DMS114 treated with DMSO at 0.1 percent for 48 hours (cell line): ENCODE measurements around the gene LIPC.

Experiments used
- DNase-seq: peaks from one replicate; lab custom pipeline; 2025; ENCODE audit not compliant: unreplicated experiment; lab: John Stamatoyannopoulos, UW

Gene LIPC

DNA sequence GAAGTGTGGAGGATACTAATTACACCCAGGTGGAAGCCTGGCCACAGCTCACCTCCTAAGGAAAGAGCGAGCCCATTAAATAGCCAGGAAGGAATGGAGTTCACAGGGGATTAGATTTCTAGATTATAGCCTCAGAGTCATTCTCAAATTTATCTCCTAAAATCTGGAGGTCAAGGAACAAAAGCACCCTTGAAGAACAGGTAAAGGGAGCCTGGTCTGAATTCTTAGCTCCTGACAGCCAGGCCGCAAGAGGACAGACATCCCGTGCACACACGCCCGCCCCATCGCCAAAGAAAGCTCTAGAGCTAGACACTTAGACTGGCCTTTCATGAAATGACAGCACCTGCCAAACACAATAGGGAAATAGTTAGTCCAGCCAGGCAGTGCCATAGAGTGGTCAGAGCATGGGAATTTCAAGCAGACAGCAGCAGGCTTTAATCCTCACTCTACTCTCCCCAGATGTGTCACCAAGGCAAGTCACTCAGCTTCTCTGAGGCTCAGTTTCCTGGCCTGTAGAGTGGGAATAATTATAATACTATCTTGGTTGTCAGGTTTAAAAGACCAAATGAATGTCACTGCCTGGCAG is 59.2 kb downstream of the LIPC start:
- no peak for DNase-seq

DNA sequence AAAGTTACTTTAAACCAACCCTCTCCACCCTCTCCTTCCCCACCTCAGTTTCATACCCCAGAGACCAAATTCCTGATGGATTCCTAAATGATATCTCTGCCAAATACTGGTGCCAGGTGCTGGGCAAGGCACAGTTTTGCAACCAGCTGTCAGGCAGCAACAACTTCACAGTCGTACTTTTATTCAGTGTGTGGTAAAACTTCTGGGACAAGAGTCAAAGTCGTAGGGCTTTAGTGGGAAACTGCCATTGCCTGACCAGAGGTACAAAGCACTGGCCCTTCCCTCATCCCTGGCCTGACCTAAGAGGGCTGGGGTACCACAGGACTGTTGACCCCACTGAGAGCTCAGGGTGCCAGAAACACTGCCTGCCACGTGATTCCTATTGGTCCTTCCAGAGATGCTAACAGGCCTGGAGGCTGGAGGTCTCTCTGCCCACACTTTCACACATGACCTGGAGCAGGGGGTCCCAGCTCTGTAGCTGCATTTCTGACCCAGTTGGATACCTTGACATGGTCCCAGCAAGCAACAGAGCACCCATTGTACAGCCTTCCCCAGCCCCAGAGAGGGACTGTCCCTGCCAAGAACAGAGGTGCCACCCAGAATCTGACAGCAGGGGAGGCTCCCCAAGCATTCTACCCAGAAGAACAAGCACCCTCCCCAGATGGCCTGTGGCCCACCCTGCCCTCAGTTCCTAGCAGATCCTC is 59.9 kb downstream of the LIPC start:
- no peak for DNase-seq

DNA sequence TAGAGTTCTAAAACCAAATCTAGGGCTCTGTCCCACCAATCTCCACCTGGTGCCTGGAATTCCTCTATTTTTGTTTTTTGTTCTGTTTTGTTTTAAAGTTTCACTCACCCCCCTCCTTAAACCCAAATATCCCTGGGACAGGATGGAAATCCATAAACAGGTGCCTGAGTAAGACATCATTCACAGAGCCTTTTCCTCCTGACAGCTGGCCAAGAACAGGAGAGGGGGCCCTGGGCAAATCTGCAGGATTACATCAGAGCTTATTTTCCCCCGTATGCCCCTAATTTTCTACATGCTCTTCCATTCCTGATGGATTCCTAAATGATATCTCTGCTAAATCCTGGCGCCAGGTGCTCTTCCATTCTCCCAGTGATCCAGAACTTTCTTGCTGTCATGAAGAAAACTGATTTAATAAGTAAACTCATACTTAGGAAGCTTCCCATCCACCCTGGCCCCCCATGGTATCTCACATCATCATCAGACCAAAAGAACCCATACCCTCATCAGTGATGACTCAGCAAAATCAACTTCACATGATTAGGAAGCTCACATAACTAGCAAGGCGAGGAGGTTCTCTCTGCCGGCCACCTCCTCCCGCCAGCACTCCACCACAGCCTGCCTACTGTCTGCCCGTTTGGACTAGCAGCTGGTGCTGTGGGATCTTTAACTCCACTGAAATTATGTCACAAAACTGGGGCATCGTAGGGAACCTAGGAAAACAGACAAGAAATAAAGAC is 61.0 kb downstream of the LIPC start:
- no peak for DNase-seq

DNA sequence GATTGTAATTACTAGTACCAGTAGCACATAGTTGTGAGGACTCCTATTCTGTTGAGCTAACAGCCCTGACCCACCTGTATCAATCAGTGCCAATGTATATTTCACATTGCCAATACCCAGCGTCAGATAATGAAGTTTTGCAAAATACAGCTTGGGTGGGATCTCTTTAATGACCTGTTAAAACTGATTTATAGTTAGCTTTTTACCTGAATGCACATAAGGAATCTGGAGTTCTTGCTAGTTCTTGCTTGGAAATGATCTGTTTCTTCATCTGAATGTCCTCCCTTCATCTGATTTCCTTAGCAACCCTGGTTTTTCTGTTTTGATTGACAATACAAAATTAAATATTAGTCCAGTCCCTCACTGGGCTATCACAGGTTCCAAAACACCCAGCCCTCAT is 62.8 kb downstream of the LIPC start:
- DNase-seq = no peak

DNA sequence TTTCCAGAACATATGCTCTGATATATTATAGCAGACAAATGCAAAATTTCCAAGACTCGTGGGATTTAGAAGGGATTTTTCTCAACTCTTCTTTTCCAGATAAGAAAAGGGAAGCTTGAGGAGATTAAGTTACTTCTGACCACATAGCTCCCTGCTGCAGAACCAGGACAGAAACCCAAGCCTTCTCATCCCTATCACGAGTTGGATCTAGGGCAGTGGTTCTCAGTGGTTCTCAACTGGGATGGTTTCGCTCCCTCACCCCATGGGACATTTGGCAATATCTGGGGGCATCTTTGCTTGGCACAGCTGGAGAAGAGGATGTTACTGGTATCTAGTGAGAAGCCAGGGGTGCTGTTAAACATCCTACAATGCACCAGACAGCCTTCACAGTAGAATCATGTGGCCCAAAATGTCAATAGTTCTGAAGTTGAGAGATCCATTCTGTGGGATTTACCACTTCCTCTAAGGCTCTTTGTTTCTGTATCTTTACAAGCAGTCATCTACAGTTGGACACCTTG is 64.2 kb downstream of the LIPC start:
- no peak for DNase-seq

DNA sequence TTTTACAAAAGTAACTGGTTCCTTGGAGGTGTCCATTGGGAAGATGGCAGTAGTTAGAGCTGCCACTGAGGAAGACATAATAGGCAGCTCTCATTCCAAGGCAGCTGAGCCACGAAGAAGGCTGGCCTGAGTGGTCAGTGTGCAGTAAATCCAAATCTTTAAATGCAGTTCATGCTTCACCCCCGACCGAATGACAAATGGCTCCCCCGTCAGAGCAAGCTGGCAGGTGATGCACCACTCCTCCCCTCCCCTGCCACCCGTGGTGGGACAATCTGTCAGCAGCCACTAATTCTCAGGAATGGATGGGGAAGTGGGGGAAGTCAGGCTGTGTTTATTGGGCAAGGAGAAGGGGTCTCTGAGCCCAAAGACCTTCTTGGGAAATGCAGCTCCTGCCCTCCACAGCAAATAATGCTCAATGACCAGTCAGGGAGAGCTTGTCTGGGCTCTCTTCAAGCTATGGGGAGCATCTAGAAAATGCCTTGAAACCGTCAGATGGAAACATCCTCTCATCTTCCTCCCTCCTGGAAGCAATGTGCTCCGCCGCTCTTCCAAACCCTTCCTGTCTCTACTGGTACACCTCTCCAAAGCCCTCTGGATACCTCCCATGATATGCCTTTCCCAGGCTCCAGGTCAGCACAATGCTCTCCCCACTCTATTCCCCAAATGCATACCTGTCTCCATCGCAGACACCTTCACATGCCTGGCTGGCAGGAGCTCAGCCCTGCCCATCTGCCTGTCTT is 65.4 kb downstream of the LIPC start:
- DNase-seq = no peak

DNA sequence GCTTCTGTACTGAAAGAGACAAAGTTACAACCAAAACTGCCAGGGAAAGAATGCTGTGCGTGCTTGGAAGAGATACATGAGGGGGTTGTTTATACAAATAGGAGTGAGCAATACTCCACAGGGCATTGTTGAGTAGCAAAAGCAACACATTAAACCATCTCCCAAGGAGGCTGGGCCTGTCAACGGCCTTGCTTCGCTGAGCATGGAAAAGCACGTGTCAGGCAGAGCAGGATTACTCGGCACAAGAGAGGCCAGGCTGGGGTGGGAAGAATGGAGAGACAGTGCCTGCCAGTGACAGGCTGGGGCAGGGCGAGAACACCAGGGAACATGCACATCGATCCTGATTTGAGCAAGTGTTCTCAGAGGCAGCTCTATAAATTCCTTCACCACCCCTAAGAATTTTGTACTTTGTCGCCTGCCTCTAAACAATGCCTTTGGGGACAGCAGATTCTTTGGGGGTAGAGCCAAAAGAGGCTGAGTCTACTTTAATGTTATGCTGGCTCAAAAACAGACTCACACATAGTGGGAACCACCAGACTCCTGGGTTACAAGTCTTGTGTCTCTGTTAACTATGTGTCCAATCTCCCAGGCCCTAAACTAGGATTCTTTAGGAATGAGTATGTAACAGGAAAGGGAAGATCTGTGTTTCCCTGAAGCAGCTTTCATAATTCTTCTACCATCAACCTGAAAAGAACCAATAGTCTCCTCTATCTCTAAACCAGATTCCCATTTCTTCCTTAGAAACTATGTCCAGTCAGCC is 67.2 kb downstream of the LIPC start:
- DNase-seq = no peak

DNA sequence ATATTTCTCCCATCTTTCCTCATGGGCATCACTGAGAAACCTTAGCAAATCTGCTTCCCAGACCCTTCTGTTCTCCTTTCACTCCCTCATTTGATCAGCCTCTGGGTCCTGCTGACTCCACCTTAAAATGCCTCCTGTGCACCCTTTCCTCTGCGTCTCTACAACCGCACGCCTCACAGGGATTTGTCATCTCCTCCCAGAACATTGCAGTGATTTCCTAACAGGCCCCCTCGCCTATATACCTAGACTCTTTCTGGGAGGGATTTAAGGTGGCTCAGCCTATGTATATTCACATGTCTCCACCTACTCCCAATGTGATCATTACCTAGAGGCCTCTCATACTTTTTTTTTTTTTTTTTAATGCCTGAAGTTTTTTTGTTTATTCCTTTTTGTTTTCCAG is 69.2 kb downstream of the LIPC start:
- no peak for DNase-seq

DNA sequence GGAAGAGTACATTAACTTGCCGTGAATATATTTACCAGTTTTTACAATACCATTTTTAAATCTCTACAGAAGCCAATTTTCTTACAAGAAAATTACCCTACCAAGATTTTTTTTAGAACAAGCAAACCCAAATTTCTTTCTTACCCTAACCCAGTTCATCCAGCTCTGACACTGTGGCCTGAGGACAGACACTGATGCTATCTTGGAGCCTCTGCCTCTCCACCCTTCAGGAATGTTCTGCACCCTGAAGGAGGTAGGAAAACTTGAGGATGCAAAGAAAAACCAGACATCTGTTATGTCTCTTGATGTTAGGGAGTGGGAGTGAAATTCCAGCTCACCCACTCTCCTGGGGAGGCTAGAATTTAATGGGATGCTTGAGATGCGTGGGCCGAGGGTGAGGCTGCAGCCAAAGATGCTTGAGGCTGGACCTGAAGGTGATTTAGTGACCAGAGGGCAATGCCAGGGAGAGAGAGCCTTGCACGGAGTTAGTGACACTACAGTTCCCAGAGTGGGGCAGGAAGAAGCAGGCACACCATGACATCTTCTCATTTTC is 69.9 kb downstream of the LIPC start:
- no peak for DNase-seq

DNA sequence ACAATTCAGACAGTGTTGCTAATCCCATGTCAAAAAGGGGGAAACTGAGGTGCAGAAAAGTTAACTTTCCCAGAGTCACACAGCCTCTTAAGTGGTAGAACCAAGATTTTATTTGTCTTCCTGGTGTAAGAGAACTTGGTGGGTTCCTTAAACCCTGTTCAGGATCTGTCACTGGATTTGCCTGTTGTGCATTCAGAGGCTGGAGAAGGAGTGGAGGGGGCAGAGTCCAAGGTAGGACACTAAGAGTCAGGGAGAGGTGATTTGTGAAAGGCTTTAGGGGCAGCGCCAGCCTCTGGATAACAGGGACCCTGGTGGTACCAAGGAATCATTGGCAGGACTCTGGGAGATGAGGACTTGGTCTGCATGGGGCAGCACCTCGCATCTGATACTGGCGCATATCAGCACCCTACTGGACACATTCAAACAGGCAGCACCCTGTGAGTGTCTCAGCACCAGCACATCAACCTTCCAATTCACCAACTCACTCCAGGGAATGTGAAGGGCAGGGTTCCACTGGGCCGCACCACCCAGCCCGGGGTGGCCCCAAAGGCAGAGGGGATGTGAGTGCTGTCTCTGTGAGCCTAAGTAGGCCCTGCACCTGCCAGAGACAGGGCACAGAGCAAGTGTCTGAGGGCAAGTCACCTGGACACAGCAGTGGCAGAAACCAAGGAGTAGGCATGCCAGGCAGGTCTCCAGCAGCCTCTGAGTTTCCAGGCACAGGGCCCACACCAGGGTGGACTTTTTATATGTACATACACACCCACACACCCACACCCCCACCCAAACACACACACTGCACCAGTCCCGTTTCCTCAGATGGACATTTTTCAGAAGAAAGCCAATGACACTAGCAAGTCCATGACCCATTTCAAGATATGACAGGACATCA is 71.6 kb downstream of the LIPC start:
- DNase-seq = no peak

DNA sequence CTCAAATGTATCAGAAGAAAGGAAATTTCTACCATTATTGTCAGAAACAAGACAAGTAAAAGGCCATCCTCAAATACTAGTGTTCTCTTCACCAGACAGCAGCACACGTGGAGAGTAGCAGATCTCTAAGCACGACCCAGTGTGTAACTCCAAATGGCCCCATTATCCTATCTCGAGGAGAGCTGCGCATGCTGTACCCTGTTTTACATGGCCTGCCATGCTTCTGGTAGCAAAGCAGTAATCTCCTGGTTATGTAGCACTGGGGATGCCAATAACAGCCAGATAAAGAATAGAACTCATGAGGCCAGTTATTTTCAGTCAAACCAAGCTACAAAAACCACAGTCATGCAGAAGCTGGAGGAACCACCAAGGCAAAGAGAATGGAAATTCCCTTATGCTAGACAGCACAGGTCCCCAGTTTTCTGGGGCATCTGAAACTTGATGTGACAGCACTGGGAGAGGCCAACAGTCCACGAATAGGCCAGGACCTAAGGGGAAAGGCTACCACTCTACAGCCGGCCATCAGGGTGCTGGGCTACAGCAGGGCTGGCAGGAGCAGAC is 73.0 kb downstream of the LIPC start:
- DNase-seq = no peak

DNA sequence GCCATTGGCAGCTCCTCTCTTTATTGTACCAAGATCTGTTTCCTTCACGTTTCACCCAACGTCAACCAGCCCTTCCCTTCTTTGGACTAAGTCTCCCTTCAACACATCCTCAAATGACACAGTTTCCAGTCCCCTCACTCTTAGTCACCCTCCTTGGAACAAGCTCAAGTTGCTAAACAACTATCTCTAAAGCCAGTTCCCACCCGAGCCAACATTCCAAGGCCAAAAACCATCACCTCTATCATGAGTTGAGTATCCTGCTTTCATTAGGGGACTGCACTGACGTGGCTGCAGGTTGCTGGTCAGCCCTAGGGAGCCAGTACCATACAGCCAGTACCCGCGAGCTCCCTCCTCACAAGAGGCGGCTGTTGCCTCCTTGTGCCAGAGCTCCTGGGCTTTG is 73.8 kb downstream of the LIPC start:
- no peak for DNase-seq

DNA sequence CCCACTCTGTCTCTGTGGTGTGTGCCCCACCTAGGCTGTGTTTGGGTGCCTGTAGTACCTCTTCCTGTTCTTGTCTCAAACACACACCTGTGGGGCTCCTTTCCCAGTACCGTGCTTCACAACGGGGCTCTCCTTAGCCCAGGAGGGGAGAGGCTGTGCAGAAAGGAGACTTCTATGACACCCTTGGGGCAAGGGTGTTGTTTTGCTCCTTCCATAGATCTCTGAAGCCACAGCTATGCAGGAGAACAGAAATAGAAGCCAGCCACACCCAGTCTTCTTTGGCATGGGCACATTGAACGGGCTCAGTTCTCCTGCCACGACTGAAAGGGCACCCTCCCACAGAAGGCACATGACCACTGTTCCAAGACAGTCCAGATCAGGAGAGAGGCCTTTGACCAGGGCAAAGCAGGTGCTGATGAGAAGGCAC is 74.3 kb downstream of the LIPC start:
- no peak for DNase-seq

DNA sequence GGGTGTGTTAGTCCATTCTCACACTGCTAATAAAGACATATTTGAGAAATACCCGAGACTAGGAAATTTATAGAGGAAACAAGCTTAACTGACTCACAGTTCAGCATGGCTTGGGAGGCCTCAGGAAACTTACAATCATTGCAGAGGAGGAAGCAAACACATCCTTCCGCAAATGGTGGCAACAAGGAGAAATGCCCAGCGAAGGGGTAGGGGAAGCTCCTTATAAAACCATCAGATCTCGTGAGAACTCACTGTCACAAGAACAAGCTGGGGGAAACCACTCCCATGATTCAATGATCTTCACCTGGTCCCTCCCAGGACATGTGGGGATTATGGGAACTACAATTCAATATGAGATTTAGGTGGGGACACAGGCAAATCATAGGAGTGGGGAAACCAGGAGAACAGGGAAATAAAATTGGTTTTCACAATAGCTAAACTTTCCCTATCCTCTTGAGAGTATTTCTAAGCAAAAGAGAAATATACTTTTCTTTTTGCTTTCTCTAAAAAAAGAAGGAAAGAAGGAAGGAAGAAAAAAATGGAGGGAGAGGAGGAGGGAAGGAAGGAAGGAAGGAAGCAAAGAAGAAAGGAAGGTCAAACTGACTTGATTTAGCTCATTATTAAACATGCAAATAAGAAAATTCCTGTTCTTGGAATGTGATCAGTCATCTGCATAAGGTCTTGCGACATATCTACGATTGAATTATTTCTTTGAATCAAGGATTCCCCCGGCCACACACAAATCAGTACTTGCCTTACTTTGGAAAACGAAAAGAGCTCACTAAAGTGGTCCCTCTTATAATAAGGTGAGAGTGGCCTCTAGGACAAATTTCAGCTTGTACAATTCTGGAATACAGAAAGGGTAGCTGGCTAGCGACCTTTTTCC is 75.2 kb downstream of the LIPC start:
- DNase-seq = no peak

DNA sequence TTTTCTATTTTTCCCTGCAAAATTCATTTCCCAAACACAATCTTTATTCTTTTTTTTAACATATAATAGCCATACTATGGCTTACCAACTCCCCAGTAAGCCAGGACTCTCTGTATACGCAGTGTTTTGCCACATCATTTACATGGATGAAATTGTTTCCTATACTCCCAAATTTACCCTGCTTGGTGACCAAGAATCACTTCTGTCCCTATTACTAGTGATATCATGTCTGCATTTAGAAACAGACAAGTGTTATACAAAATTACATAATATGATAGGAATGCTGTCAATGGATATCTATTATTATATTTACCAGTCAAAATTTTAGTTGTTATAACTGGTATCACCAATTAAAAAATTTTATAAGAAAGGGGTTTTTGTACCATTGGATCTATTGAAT is 77.8 kb downstream of the LIPC start:
- no peak for DNase-seq

DNA sequence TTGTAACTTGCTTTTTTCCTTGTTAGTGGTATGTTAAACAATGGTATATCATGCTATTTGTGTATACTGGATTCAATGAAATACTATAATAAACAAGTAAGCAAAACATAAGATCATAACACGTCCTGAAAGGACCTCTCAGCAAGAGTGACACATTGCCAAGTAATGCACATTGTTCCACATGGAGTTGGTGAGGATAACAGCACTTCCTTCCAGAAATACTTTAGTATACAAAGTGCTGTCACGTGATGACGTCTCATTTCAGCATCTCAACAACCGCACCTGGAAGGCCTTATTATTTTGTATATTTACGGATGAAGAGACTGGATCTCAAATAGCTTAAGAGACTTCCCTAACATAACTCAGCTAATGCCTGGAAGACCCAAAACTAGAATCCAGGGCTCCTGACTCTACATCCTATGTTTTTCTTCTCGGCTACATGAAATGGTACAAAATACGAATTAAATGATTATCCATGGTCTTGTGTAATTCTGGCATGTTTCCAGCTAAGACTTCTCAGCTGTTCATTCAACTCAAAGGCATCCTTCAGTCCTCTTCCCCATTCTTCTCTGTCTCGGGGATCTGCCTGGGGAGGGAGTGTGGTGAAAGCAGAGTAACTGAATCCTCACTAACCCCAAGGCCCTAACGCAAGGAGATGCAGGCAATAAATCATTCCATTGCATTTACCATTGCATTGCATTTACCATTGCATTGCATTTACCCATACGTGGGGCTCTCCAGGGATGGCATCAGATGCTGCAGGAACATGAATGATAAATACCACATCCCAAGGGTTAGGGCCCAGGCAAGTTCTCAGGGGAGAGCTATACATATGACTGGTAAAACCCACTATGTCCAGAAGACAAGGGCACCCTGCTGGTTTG is 79.2 kb downstream of the LIPC start:
- DNase-seq = no peak

DNA sequence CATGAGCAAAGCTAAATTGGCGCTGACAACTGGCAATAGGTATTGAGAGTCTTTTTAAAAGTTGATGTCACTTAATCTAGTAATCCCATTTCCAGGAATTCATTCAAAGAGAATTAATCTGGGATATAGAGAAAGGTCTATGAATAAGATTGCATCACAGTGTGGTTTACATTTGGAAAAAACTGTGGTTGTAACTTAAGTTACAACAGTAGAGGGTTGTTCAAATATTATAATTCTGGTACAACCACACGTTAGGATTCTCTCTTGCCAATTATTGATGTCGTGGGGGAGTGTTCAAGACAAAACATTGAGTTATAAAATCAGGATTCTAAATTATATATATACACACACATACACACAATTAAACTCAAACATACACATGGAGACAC is 79.8 kb downstream of the LIPC start:
- DNase-seq = no peak
